NCI-H2029 (cell line): ENCODE data around the gene MRPS6.

ENCODE experiments used
- DNase-seq: peaks from one replicate; lab custom pipeline; 2025; lab: John Stamatoyannopoulos, UW

Gene MRPS6

DNA sequence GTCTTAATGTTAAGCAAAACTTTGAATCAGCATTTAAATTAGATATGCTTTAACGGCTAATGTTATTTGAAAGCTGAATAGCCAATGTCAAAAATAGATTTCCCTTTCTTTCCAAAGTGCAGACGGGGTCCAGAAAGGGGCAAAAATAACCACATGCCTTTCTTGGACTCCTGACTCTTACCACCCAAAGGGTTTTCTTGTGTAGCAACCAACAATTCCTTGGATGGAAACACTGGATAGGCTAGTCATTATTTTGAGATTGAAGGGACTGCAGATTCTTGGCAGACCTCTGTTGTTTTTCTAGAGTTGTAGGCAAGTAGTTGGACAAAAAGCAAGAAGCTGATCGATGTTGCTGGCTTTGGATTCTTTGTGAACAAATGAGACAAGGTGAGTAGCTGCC, 107.0 kb downstream of the MRPS6 start:
- no peak for DNase-seq

- no peak for DNase-seq
Measured at GRCh38 chr21:34180826-34181359, 107.5 kb downstream of the MRPS6 start.

DNA sequence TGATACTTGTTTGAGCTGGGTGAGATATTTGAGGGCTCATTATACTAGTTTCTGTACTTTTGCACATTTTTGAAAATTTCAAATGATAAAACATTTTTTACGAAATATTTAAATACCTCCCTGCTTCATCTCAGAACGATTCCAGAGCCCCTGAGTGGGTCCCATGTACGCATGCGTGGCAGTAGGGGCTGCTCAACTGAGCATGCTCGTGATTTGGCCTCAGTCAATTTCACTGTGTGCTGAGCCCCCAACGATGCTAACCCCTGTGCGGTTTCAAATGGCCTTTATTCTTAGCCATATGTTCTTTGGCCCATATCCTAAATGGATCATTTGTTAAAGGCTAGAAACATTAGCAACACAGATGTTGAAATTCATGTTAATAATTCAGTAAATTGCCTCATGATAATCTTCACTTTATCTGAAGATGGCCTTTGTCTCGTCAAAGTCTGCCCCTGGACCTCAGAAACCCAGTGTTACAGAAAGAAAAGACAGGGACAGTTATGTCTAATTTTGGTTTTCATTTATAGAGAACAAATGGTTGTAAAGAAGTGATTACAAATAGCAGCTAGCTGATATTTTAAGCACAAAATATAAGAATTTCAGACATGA, 108.2 kb downstream of the MRPS6 start:
- DNase-seq = no peak

DNA sequence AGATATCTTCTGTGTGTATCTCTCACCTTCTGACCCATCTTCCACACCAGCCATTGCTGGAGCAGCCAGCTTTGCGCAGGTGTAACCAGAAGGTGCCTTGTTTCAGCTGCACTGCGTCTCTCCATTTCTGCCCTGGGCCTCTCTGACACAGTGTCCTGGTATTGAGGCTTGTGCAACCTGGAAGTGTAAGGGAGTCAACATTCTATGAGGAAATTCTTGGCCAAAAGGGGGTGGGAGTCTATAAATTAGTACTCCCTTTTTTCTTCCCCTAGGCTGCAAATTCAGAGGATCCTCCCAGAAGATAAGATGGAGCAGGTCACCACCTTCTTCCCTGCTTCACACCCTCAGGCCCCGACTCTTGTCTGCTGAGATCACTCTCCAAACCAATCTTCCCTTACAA, 109.1 kb downstream of the MRPS6 start:
- no peak for DNase-seq

GRCh38 chr21:34183331-34183928, 110.1 kb downstream of the MRPS6 start:
- no peak for DNase-seq

DNA sequence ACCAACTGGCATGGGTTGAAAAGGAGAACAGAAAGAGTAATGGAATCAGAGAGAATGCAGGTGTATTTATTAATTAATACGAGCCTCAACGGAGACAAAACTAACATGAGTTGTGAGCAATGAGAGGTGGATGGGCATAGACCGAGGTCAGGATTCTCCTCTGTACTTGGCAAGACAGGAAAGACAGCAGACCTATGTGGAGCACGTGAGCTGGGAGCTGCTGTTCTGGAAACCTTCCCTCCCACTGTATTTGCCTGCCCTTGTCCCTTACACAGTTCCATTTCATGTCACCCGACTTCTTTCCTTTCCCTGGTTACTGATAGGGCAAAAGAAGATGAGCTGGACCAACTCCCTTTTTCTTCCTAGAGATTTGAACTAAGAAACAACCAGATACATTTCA, 110.9 kb downstream of the MRPS6 start:
- no peak for DNase-seq

DNA sequence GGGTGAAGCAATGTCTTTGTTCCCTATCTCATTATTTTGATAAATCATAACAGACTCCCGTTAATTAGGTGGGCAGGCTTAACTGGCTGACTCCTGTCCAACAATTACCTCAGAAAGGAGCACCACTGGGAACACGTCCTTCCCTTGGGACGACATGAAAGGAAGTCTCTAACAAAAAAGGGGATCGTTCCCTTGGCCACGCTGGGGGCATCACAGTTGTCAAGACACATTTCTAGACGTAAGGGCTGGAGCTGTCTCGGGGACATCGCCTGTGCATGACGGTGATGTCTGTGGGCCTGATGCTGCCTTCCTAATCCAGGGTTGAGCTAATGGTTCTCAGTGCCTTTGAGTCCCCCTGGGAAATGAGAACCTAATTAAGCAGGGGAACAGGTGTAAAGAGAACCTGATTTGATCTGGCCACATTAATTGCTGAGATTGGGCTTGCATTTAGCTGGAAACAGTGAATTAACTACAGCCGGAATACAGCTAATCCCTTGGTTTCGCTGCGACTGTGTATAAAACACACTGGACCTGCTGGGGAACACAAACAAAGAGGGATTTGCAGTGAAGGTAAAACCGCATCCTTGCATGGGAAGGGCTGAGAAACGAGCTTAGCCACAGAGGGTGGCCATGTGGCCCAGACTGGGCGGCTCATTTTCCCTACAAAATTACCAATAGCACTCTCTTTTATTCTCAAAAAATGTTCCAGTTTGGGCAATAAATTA, 111.8 kb downstream of the MRPS6 start:
- no peak for DNase-seq

DNA sequence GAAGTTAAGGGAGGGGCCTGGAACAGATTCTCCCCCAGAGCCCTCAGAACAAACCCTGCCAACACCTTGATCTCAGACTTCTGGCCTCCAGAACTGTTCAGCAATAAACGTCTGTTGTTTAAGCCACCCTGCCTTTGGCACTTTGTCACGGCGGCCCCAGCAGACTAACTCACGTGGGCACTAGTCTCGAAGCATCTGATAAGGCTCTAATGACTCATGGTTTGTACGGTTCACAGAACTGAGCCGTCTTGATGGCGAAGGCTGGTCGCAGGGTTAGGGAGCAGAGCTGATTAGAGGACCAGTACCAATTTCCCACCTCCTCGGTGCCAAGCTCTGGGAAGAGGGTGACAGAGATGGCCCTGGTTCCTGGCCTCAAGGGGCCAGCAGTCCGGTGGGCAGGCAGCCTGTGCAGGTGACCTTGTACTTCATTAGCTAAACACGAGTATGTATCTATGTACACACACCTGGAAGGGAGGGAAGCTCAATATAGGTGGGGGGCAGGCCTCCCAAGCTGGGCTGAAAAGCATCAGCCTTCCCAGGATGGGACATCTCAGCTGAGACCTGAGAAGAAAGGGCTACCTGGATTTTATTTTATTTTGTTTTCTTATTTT, 112.8 kb downstream of the MRPS6 start:
- no peak for DNase-seq

DNA sequence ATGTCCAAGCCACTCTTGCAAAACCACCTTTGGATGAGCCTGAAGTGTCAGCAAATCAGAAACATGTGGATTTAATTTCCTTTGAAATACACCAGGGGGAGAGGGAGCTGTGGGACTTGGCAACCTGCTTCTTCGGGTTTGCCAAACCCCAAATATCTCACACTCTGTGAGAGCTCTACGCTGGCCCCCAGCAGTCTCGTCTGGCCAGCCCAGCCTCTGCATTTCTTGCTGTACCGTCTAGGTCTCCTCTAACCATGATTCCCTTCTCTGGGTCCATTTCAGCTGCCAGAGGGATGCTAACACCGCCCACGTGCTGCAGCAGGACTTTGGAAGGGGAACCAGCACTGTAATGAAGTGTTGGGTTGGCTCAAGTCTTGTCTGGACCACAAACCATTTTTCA, 114.6 kb downstream of the MRPS6 start:
- no peak for DNase-seq

DNA sequence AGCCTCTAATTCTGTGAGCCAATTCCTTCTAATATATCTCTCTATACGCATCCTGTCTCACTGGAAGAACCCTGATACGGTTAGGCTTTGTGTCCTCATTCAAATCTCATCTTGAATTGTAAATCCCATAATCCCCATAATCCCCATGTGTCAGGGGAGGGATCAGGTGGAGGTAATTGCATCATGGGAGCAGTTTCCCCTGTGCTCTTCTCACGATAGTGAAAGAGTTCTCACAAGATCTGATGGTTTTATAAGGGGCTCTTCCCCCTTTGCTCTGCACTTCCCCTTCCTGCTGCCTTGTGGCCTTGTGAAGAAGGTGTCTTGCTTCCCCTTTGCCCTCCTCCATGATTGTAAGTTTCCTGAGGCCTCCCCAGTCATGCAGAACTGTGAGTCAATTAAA, 116.1 kb downstream of the MRPS6 start:
- DNase-seq = no peak

- DNase-seq = no peak
Measured at GRCh38 chr21:34190576-34191321, 117.4 kb downstream of the MRPS6 start.

- no peak for DNase-seq
Measured at GRCh38 chr21:34191876-34192275, 118.5 kb downstream of the MRPS6 start.
